HepG2 (cell line): ENCODE results near the gene STK39. TPM values are rescaled to one million over a fixed set of nuclear protein-coding genes. Genes with fewer than 3 reads are reported as not detected.

Experiments
- CC2D1A ChIP-seq: sonication (generic); formaldehyde crosslinking; IDR thresholded peaks from 2 replicates; pipeline ENCODE4 v1.8.1; 2023; ENCODE audit warnings: mild to moderate bottlenecking, missing genetic modification reagents
- CENPT ChIP-seq: sonication (generic); formaldehyde crosslinking; IDR thresholded peaks from 2 replicates; pipeline ENCODE4 v1.8.0; 2022; ENCODE audit warnings: low read depth, mild to moderate bottlenecking, moderate library complexity, missing genetic modification reagents
- IRF2 ChIP-seq: IDR thresholded peaks from 2 replicates; pipeline ENCODE4 v1.6.1; 2018; ENCODE audit warnings: missing genetic modification reagents, missing compliant biosample characterization
- KLF11 ChIP-seq: IDR thresholded peaks from 2 replicates; pipeline ENCODE4 v1.6.1; 2016; ENCODE audit warnings: missing compliant biosample characterization
- THAP11 ChIP-seq: IDR thresholded peaks from 2 replicates; pipeline ENCODE4 v1.6.1; 2016; ENCODE audit warnings: missing biosample characterization, missing genetic modification reagents
- ZNF230 ChIP-seq: sonication (generic); formaldehyde crosslinking; IDR thresholded peaks from 2 replicates; pipeline ENCODE4 v1.4.0; 2020; ENCODE audit warnings: mild to moderate bottlenecking, missing genetic modification reagents
- ZNF256 ChIP-seq: sonication (generic); formaldehyde crosslinking; conservative IDR thresholded peaks from 2 replicates; pipeline ENCODE4 v1.4.0; 2020; ENCODE audit warnings: missing genetic modification reagents
- ZNF558 ChIP-seq: sonication (generic); formaldehyde crosslinking; IDR thresholded peaks from 2 replicates; pipeline ENCODE4 v1.9.0; 2022; ENCODE audit warnings: mild to moderate bottlenecking, missing genetic modification reagents, borderline replicate concordance
- ZNF775 ChIP-seq: sonication (generic); formaldehyde crosslinking; IDR thresholded peaks from 2 replicates; pipeline ENCODE4 v1.4.0; 2020; ENCODE audit warnings: missing genetic modification reagents, mild to moderate bottlenecking, moderate library complexity, borderline replicate concordance
- ZNF788 ChIP-seq: sonication (generic); formaldehyde crosslinking; IDR thresholded peaks from 2 replicates; pipeline ENCODE4 v1.5.0; 2020; ENCODE audit warnings: mild to moderate bottlenecking, missing genetic modification reagents, borderline replicate concordance
- ZSCAN20 ChIP-seq: sonication (generic); formaldehyde crosslinking; IDR thresholded peaks from 2 replicates; pipeline ENCODE4 v1.4.0; 2020; ENCODE audit warnings: missing genetic modification reagents, mild to moderate bottlenecking, borderline replicate concordance
- polyA plus RNA-seq, 8 experiments: library from polyadenylated mRNA; depleted of rRNA in 3 of 8; stranded (reverse) in 7 of 8; unstranded in 1 of 8; fragments of >200 nt; fragmentation: Illumina TruSeq in 4 of 8; extraction: Trizol in 4 of 8; gene quantifications; 2 replicates each; pipeline versions ENCODE4 v1.2.1 to v1.2.3, GENCODE V29; 2011 to 2016; ENCODE audit warnings: low read depth in 4 of 8, missing spikeins in 1 of 8, mixed read lengths in 1 of 8; ENCODE audit not compliant: insufficient read depth in 1 of 8
- total RNA-seq, 5 experiments: library from RNA; depleted of rRNA; stranded (reverse); fragments of >200 nt; fragmentation: Illumina TruSeq; extraction: Trizol; gene quantifications; 2 replicates each; pipeline ENCODE4 v1.2.3, GENCODE V29; 2016; ENCODE audit warnings: low read depth in 1 of 5
- TF ChIP-seq, protein P1 (sequence below), 2 experiments: sonication (generic) in 1 of 2; formaldehyde crosslinking in 1 of 2; IDR thresholded peaks; 2 replicates each; pipeline versions ENCODE4 v1.6.1 to v1.9.0; 2014 to 2022; ENCODE audit warnings: antibody characterized with exemption in 1 of 2, borderline replicate concordance in 1 of 2, inconsistent platforms in 1 of 2, low read depth in 1 of 2, missing genetic modification reagents in 1 of 2
- TF ChIP-seq, protein P2 (sequence below): IDR thresholded peaks from 2 replicates; pipeline ENCODE4 v1.6.1; 2016
- TF ChIP-seq, protein P3 (sequence below): sonication (generic); formaldehyde crosslinking; IDR thresholded peaks from 2 replicates; pipeline ENCODE4 v1.9.0; 2021; ENCODE audit warnings: missing genetic modification reagents, borderline replicate concordance
- TF ChIP-seq, protein P4 (sequence below): sonication (generic); formaldehyde crosslinking; IDR thresholded peaks from 2 replicates; pipeline ENCODE4 v1.5.0; 2020; ENCODE audit warnings: missing genetic modification reagents, mild to moderate bottlenecking, borderline replicate concordance
- TF ChIP-seq, protein P5 (sequence below): sonication (generic); formaldehyde crosslinking; IDR thresholded peaks from 2 replicates; pipeline ENCODE4 v1.8.0; 2022; ENCODE audit warnings: mild to moderate bottlenecking, missing genetic modification reagents, moderate library complexity

Gene STK39
- total and polyA plus RNA-seq, 2 of the 13 experiments (the other 11 are each of a cell fraction or from before 2014, with no cell fraction given), result 27.3 to 38.4 TPM

DNA sequence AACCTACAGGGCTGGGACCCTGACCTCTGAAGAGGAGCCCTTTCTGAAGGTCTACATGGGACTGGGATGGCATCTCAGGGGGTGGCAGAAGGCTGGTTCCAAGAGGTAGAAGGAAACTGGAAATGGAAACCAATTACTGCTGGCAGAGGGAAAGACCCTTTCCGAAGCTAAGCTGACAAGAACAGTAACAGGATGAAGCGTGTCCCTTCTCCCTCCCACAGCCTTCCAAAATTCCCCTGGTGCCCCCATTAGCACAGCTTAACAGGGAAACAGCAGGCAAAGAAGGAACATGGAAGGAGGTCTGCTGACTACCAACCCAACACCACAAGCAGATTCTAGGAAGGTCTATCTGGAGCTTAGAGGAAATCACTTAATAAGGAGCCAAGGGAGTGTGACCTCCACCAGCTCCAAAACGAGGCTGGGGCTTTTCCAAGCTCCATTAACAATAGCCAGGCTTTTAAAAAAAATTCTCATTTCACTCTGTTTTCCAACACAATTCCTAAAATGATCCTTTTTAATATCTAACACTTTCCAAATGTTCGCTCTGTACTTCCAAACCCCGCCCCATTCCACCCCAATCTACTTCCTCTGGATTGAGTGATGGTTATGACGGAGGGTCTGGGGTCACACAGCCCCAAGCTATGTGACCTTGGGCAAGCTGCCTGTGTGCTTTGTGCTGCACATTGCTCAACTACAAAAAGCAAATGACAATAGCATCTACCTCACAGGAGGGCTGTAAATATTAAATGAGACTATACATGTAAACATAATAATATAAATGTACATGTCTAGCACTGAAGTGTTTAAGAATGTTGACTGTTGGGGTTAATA, 55.2 kb downstream of the STK39 start (continued):
- TF ChIP-seq, protein P1, sequence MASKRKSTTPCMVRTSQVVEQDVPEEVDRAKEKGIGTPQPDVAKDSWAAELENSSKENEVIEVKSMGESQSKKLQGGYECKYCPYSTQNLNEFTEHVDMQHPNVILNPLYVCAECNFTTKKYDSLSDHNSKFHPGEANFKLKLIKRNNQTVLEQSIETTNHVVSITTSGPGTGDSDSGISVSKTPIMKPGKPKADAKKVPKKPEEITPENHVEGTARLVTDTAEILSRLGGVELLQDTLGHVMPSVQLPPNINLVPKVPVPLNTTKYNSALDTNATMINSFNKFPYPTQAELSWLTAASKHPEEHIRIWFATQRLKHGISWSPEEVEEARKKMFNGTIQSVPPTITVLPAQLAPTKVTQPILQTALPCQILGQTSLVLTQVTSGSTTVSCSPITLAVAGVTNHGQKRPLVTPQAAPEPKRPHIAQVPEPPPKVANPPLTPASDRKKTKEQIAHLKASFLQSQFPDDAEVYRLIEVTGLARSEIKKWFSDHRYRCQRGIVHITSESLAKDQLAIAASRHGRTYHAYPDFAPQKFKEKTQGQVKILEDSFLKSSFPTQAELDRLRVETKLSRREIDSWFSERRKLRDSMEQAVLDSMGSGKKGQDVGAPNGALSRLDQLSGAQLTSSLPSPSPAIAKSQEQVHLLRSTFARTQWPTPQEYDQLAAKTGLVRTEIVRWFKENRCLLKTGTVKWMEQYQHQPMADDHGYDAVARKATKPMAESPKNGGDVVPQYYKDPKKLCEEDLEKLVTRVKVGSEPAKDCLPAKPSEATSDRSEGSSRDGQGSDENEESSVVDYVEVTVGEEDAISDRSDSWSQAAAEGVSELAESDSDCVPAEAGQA (IDR thresholded peaks at IDR 0.05; ENCODE audit: low read depth), result no peak
- TF ChIP-seq, protein P1 (CRISPR knock-in tag; IDR thresholded peaks at IDR 0.05; ENCODE audit: borderline replicate concordance), result no peak
- TF ChIP-seq ZNF558 (CRISPR knock-in tag) (no peak), THAP11 (peak; percentile 64), ZSCAN20 (CRISPR knock-in tag) (no peak), ZNF775 (CRISPR knock-in tag) (no peak), ZNF256 (no peak), KLF11 (CRISPR knock-in tag) (no peak), ZNF230 (CRISPR knock-in tag) (no peak), CC2D1A (CRISPR knock-in tag) (no peak), IRF2 (CRISPR knock-in tag) (0 out of 2 replicates have a peak, but pooled peaks have one; percentile 28), ZNF788 (CRISPR knock-in tag) (0 out of 2 replicates have a peak, but pooled peaks have one; percentile 42), CENPT (CRISPR knock-in tag) (no peak)
- TF ChIP-seq, protein P2, sequence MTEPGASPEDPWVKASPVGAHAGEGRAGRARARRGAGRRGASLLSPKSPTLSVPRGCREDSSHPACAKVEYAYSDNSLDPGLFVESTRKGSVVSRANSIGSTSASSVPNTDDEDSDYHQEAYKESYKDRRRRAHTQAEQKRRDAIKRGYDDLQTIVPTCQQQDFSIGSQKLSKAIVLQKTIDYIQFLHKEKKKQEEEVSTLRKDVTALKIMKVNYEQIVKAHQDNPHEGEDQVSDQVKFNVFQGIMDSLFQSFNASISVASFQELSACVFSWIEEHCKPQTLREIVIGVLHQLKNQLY (CRISPR knock-in tag), result peak; percentile 66; the same call in 1 of the 2 replicates
- TF ChIP-seq, protein P3, sequence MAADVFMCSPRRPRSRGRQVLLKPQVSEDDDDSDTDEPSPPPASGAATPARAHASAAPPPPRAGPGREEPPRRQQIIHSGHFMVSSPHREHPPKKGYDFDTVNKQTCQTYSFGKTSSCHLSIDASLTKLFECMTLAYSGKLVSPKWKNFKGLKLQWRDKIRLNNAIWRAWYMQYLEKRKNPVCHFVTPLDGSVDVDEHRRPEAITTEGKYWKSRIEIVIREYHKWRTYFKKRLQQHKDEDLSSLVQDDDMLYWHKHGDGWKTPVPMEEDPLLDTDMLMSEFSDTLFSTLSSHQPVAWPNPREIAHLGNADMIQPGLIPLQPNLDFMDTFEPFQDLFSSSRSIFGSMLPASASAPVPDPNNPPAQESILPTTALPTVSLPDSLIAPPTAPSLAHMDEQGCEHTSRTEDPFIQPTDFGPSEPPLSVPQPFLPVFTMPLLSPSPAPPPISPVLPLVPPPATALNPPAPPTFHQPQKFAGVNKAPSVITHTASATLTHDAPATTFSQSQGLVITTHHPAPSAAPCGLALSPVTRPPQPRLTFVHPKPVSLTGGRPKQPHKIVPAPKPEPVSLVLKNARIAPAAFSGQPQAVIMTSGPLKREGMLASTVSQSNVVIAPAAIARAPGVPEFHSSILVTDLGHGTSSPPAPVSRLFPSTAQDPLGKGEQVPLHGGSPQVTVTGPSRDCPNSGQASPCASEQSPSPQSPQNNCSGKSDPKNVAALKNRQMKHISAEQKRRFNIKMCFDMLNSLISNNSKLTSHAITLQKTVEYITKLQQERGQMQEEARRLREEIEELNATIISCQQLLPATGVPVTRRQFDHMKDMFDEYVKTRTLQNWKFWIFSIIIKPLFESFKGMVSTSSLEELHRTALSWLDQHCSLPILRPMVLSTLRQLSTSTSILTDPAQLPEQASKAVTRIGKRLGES (CRISPR knock-in tag), result no peak
- TF ChIP-seq, protein P4, sequence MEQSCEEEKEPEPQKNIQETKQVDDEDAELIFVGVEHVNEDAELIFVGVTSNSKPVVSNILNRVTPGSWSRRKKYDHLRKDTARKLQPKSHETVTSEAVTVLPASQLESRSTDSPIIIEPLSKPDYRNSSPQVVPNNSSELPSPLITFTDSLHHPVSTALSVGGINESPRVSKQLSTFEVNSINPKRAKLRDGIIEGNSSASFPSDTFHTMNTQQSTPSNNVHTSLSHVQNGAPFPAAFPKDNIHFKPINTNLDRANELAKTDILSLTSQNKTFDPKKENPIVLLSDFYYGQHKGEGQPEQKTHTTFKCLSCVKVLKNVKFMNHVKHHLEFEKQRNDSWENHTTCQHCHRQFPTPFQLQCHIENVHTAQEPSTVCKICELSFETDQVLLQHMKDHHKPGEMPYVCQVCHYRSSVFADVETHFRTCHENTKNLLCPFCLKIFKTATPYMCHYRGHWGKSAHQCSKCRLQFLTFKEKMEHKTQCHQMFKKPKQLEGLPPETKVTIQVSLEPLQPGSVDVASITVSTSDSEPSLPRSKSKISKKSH (CRISPR knock-in tag), result no peak
- TF ChIP-seq, protein P5, sequence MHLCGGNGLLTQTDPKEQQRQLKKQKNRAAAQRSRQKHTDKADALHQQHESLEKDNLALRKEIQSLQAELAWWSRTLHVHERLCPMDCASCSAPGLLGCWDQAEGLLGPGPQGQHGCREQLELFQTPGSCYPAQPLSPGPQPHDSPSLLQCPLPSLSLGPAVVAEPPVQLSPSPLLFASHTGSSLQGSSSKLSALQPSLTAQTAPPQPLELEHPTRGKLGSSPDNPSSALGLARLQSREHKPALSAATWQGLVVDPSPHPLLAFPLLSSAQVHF (CRISPR knock-in tag), result no peak
